ENCODE measurements around the gene EML4. TPM values are rescaled to one million over a fixed set of nuclear protein-coding genes. Genes with fewer than 3 reads are reported as not detected.
A peak's percentile ranks its signal among the peaks of the same experiment; 100 is the strongest.
"Not testable (repeated sequence)": the region's sequence is repeated elsewhere in the genome, so short reads cannot be mapped to it uniquely, and the experiment has no call there.

EML4 gene
- total RNA-seq, 4 donors from 2014 or later: 11.6 to 29.8 (median 22.4) TPM

DNA sequence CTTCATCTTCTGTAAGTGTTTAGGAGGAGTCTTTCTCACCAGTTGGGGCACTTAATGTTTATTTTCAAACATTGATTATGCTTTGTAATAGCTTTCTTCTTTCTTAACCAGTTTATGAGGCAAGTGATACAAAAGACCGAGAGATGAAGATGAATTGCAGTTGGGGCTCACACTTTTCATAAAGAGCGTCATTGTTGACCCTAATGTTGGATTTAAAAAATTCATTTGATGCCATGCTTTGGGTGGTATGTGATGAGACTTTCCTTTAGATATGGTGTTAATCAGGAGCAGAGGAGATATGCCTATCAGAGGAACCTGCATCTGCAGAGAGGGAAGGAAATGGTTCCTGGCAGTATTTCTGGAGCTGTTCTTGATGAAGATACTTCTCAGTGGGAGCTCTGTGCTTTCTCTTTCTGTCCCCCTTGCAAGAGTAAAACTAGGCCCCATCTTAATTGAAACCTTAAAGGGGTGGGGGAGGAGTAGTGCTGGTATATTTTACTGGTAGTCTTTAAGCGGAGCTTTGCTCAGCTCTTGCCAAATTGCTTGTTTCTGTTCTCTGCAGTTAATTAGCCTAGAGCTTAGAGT lies 2.3 kb downstream of the EML4 start:
- intact Hi-C loops (cut with DNase I): no loop called here
- Histone ChIP-seq H3K27me3 (no peaks in the 10 kb centered on the region), H3K36me3 (no peaks in the 10 kb centered on the region), H3K9me3 (no peaks in the 10 kb centered on the region), H3K4me1 (peaks cover 13 to 58% (median 15%) of the 10 kb centered on the region in 3 donors), H3K27ac (peak overlapping the region in 2 of 4 donors; percentile 95), H3K4me3 (peak overlapping the region in 2 of 4 donors; percentile 92 to 93)
- WGBS, 2 donors: 65 to 66% methylated on average over 3 of the region's 3 CpGs
- TF ChIP-seq POLR2A (IDR thresholded peaks at IDR 0.05): no peak
- TF ChIP-seq, protein P1, sequence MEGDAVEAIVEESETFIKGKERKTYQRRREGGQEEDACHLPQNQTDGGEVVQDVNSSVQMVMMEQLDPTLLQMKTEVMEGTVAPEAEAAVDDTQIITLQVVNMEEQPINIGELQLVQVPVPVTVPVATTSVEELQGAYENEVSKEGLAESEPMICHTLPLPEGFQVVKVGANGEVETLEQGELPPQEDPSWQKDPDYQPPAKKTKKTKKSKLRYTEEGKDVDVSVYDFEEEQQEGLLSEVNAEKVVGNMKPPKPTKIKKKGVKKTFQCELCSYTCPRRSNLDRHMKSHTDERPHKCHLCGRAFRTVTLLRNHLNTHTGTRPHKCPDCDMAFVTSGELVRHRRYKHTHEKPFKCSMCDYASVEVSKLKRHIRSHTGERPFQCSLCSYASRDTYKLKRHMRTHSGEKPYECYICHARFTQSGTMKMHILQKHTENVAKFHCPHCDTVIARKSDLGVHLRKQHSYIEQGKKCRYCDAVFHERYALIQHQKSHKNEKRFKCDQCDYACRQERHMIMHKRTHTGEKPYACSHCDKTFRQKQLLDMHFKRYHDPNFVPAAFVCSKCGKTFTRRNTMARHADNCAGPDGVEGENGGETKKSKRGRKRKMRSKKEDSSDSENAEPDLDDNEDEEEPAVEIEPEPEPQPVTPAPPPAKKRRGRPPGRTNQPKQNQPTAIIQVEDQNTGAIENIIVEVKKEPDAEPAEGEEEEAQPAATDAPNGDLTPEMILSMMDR (IDR thresholded peaks at IDR 0.05): no peak
- DNase-seq: no peak

GRCh38 chr2:42172020-42172419 lies 2.9 kb downstream of the EML4 start:
- TF ChIP-seq, protein P1 (IDR thresholded peaks at IDR 0.05): no peak
- no peak for TF ChIP-seq POLR2A (IDR thresholded peaks at IDR 0.05)
- Histone ChIP-seq H3K4me3 (peak overlapping the region in 2 of 4 donors; percentile 92 to 93), H3K27ac (peak overlapping the region in 2 of 4 donors; percentile 95), H3K27me3 (no peaks in the 10 kb centered on the region), H3K9me3 (no peaks in the 10 kb centered on the region), H3K4me1 (peaks cover 13 to 63% (median 15%) of the 10 kb centered on the region in 3 donors), H3K36me3 (no peaks in the 10 kb centered on the region)
- DNase-seq: no peak
- intact Hi-C loops (cut with DNase I): no loop called here
- WGBS, 2 donors: 6 to 9% methylated on average over 1 of the region's 1 CpG

GRCh38 chr2:42172566-42172965 lies 3.4 kb downstream of the EML4 start:
- DNase-seq: no peak
- H3K36me3 ChIP-seq: no peaks in the 10 kb centered on the region
- H3K4me1 ChIP-seq: peaks cover 13 to 63% (median 15%) of the 10 kb centered on the region in 3 donors
- peak overlapping the region in 1 of 4 donors; percentile 95 for H3K27ac ChIP-seq
- WGBS, 2 donors: 11 to 24% methylated on average over 1 of the region's 1 CpG
- intact Hi-C loops (cut with DNase I): no loop called here
- no peaks in the 10 kb centered on the region for H3K9me3 ChIP-seq
- no peaks in the 10 kb centered on the region for H3K27me3 ChIP-seq
- TF ChIP-seq, protein P1 (IDR thresholded peaks at IDR 0.05): no peak
- no peak for TF ChIP-seq POLR2A (IDR thresholded peaks at IDR 0.05)
- H3K4me3 ChIP-seq: no peak overlapping the region

- H3K27me3 ChIP-seq; intact Hi-C loops (cut with DNase I); H3K36me3 ChIP-seq; H3K27ac ChIP-seq; H3K9me3 ChIP-seq; DNase-seq; H3K4me3 ChIP-seq: not testable (repeated sequence)
- WGBS, 2 donors: 83 to 100% methylated on average over 1 to 2 of the region's 2 CpGs
- H3K4me1 ChIP-seq: peaks cover 13 to 63% (median 15%) of the 10 kb centered on the region in 3 donors
Observed at GRCh38 chr2:42173467-42173866, 4.3 kb downstream of the EML4 start.

DNA sequence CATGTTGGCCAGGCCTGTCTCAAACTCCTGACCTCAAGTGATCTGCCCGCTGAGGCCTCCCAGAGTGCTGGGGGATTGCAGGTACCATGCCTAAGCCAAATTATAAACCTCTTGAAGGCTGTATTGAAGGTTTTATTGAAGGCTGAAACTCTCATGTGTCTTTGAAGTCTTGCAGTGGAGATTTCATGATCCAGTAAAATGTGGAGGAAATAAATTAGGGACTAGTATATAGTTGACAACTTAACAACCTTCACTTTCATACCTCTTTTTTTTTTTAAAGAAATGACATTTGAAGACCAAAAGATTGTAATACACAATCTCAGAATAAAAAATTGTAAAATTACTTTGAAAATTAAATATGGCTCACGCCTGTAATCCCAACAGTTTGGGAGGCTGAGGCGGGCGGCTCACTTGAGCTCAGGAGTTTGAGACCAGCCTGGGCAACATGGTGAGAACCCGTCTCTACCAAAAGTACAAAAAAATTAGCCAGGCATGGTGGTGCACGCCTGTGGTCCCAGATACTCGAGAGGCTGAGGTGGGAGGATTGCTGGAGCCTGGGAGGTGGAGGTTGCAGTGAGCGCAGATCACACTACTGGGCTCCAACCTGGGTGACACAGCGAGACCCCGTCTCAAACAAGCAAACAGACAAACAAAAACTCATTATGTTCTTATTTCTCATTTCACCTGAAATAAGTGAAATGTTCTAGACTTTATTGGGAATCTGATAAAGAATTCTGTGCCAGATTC lies 8.0 kb downstream of the EML4 start:
- no peaks in the 10 kb centered on the region for H3K36me3 ChIP-seq
- peaks cover 0 to 39% (median 3%) of the 10 kb centered on the region in 3 donors for H3K4me1 ChIP-seq
- H3K9me3 ChIP-seq: no peaks in the 10 kb centered on the region
- 94 to 95% methylated on average over 10 of the region's 10 CpGs for WGBS, 2 donors
- H3K27me3 ChIP-seq: no peaks in the 10 kb centered on the region
- no peak overlapping the region for H3K27ac ChIP-seq
- no peak for TF ChIP-seq POLR2A (IDR thresholded peaks at IDR 0.05)
- TF ChIP-seq, protein P1 (IDR thresholded peaks at IDR 0.05): no peak
- DNase-seq: no peak
- intact Hi-C loops (cut with DNase I): no loop called here
- H3K4me3 ChIP-seq: no peak overlapping the region
